Activated CD4-positive, alpha-beta T cell treated with anti-CD3 and anti-CD28 coated beads for 24 hours (primary cell): Measurements from ENCODE around the gene PCNP.
A peak's percentile ranks its signal among the peaks of the same experiment; 100 is the strongest.
"Not testable (repeated sequence)": the region's sequence is repeated elsewhere in the genome, so short reads cannot be mapped to it uniquely, and the experiment has no call there.

ENCODE experiments used
- DNase-seq, 2 donors: peaks; one replicate each; pipeline ENCODE4 v3.0.0-alpha.2; 2020; ENCODE audit warnings: low read depth in 2 of 2

PCNP gene

GRCh38 chr3:101567528-101568317 lies 6.3 kb upstream of the PCNP start:
- DNase-seq = peak in 1 of 2 donors; percentile 41

- DNase-seq = no peak
Measured at GRCh38 chr3:101571028-101571895, 2.7 kb upstream of the PCNP start.

GRCh38 chr3:101574388-101575112 lies 570 bp downstream of the PCNP start:
- peak in 1 of 2 donors; percentile 30 for DNase-seq

- DNase-seq = no peak
Measured at GRCh38 chr3:101577286-101577685, 3.3 kb downstream of the PCNP start.

- no peak for DNase-seq
Measured at GRCh38 chr3:101588616-101589015, 14.6 kb downstream of the PCNP start.

GRCh38 chr3:101591071-101591470 lies 17.1 kb downstream of the PCNP start:
- DNase-seq = no peak

- DNase-seq = no peak
Measured at GRCh38 chr3:101602731-101603130, 28.8 kb downstream of the PCNP start.

- DNase-seq = no peak
Measured at GRCh38 chr3:101603184-101603583, 29.2 kb downstream of the PCNP start.

- DNase-seq = not testable (repeated sequence)
Measured at GRCh38 chr3:101605398-101605797, 31.4 kb downstream of the PCNP start.

- no peak for DNase-seq
Measured at GRCh38 chr3:101611023-101611422, 37.0 kb downstream of the PCNP start.

GRCh38 chr3:101613014-101613413 lies 39.0 kb downstream of the PCNP start:
- not testable (repeated sequence) for DNase-seq

- DNase-seq = no peak
Measured at GRCh38 chr3:101615525-101615924, 41.5 kb downstream of the PCNP start.

- no peak for DNase-seq
Measured at GRCh38 chr3:101617478-101617877, 43.5 kb downstream of the PCNP start.

GRCh38 chr3:101618726-101619125 lies 44.7 kb downstream of the PCNP start:
- no peak for DNase-seq

GRCh38 chr3:101619734-101620133 lies 45.8 kb downstream of the PCNP start:
- no peak for DNase-seq

GRCh38 chr3:101623656-101624055 lies 49.7 kb downstream of the PCNP start:
- no peak for DNase-seq

GRCh38 chr3:101624857-101625256 lies 50.9 kb downstream of the PCNP start:
- no peak for DNase-seq

- DNase-seq = no peak
Measured at GRCh38 chr3:101625879-101626278, 51.9 kb downstream of the PCNP start.

GRCh38 chr3:101629219-101629618 lies 55.2 kb downstream of the PCNP start:
- DNase-seq = no peak

- DNase-seq = no peak
Measured at GRCh38 chr3:101631098-101631796, 57.3 kb downstream of the PCNP start.

- DNase-seq = not testable (repeated sequence)
Measured at GRCh38 chr3:101631959-101632358, 58.0 kb downstream of the PCNP start.

- no peak for DNase-seq
Measured at GRCh38 chr3:101632586-101632985, 58.6 kb downstream of the PCNP start.
